ENCODE results near the gene RGMA.

RGMA gene

GRCh38 chr15:93088981-93089726 is at the start of gene RGMA:
TSS of gene RGMA (minus strand) at chr15:93089211. CDS start at chr15:93088932, 279 bp downstream.
- peak; percentile 82 for DNase-seq (ENCODE audit: low spot score)

- DNase-seq (ENCODE audit: low spot score): no peak
These were observed 47.6 kb upstream of the RGMA start for GRCh38 chr15:93136606-93137005.

- DNase-seq (ENCODE audit: low spot score): no peak
These were observed 47.0 kb upstream of the RGMA start for GRCh38 chr15:93135997-93136397.

- DNase-seq (ENCODE audit: low spot score): no peak
These were observed 46.4 kb upstream of the RGMA start for GRCh38 chr15:93135459-93135858.

- DNase-seq (ENCODE audit: low spot score): no peak
These were observed 42.6 kb upstream of the RGMA start for GRCh38 chr15:93131485-93132095.

- no peak for DNase-seq (ENCODE audit: low spot score)
These were observed 40.9 kb upstream of the RGMA start for GRCh38 chr15:93129702-93130488.

GRCh38 chr15:93127286-93127685 is 38.3 kb upstream of the RGMA start:
- DNase-seq (ENCODE audit: low spot score): no peak

GRCh38 chr15:93126599-93126998 is 37.6 kb upstream of the RGMA start:
- DNase-seq (ENCODE audit: low spot score): no peak

- no peak for DNase-seq (ENCODE audit: low spot score)
These were observed 37.1 kb upstream of the RGMA start for GRCh38 chr15:93126148-93126547.

GRCh38 chr15:93124126-93124525 is 35.1 kb upstream of the RGMA start:
- DNase-seq (ENCODE audit: low spot score): no peak

GRCh38 chr15:93121973-93122910 is 33.2 kb upstream of the RGMA start:
- DNase-seq (ENCODE audit: low spot score): no peak

GRCh38 chr15:93121107-93121506 is 32.1 kb upstream of the RGMA start:
- DNase-seq (ENCODE audit: low spot score): no peak

GRCh38 chr15:93118904-93119303 is 29.9 kb upstream of the RGMA start:
- no peak for DNase-seq (ENCODE audit: low spot score)

GRCh38 chr15:93111451-93111850 is 22.4 kb upstream of the RGMA start:
- DNase-seq (ENCODE audit: low spot score): no peak

- no peak for DNase-seq (ENCODE audit: low spot score)
These were observed 21.6 kb upstream of the RGMA start for GRCh38 chr15:93110502-93111040.

GRCh38 chr15:93109336-93110102 is 20.5 kb upstream of the RGMA start:
- DNase-seq (ENCODE audit: low spot score): peak; percentile 68

- no peak for DNase-seq (ENCODE audit: low spot score)
These were observed 18.6 kb upstream of the RGMA start for GRCh38 chr15:93107646-93108045.

GRCh38 chr15:93105485-93105884 is 16.5 kb upstream of the RGMA start:
- DNase-seq (ENCODE audit: low spot score): no peak

- DNase-seq (ENCODE audit: low spot score): no peak
These were observed 14.8 kb upstream of the RGMA start for GRCh38 chr15:93103823-93104222.

- no peak for DNase-seq (ENCODE audit: low spot score)
These were observed 13.2 kb upstream of the RGMA start for GRCh38 chr15:93102211-93102610.

- DNase-seq (ENCODE audit: low spot score): no peak
These were observed 4.8 kb upstream of the RGMA start for GRCh38 chr15:93093765-93094164.

Measured in ecto neural progenitor cell (in vitro differentiated cells).